ENCODE results near the gene EVPL. TPM values are rescaled to one million over a fixed set of nuclear protein-coding genes. Genes with fewer than 3 reads are reported as not detected.

The EVPL gene
- total RNA-seq, 2 experiments from 2014 or later, result 5.1 to 9.9 TPM

GRCh38 chr17:76036497-76037261 lies 9.6 kb upstream of the EVPL start:
- Histone ChIP-seq H3K9me2 (ENCODE audit: insufficient read depth, low read length) (no peaks in the 10 kb centered on the region), H4K20me1 (ENCODE audit: insufficient read depth, low read length) (no peaks in the 10 kb centered on the region), H2AFZ (ENCODE audit: low read length) (no peak overlapping the region), H3K9me3 (ENCODE audit: low read length) (no peaks in the 10 kb centered on the region), H3K4me2 (ENCODE audit: low read length) (no peak overlapping the region), H3K36me3 (ENCODE audit: insufficient read depth, low read length) (peaks cover 45% of the 10 kb centered on the region), H3K79me2 (ENCODE audit: insufficient read depth, low read depth, low read length) (no peaks in the 10 kb centered on the region), H3K4me3 (ENCODE audit: low read depth, low read length, poor library complexity, severe bottlenecking) (no peak overlapping the region), H3K27ac (ENCODE audit: low read depth, low read length, poor library complexity, severe bottlenecking) (no peak overlapping the region), H3K4me1 (ENCODE audit: insufficient read depth, low read length, poor library complexity, severe bottlenecking) (no peaks in the 10 kb centered on the region)
- no peak for TF ChIP-seq EZH2phosphoT487 (IDR thresholded peaks at IDR 0.05; ENCODE audit: borderline replicate concordance, low read depth, low read length)
- TF ChIP-seq, protein P1, sequence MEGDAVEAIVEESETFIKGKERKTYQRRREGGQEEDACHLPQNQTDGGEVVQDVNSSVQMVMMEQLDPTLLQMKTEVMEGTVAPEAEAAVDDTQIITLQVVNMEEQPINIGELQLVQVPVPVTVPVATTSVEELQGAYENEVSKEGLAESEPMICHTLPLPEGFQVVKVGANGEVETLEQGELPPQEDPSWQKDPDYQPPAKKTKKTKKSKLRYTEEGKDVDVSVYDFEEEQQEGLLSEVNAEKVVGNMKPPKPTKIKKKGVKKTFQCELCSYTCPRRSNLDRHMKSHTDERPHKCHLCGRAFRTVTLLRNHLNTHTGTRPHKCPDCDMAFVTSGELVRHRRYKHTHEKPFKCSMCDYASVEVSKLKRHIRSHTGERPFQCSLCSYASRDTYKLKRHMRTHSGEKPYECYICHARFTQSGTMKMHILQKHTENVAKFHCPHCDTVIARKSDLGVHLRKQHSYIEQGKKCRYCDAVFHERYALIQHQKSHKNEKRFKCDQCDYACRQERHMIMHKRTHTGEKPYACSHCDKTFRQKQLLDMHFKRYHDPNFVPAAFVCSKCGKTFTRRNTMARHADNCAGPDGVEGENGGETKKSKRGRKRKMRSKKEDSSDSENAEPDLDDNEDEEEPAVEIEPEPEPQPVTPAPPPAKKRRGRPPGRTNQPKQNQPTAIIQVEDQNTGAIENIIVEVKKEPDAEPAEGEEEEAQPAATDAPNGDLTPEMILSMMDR (conservative IDR thresholded peaks at IDR 0.05; ENCODE audit: low read length), result no peak
- no peak for DNase-seq (ENCODE audit: low spot score)
- BruUV-seq (replicated peaks), result no TSS peak
- ChIA-PET CTCF (ENCODE audit: unreplicated experiment) (no interaction called here), POLR2A (no interaction called here)
- intact Hi-C loops (cut with micrococcal nuclease; ENCODE audit: unreplicated experiment), result no loop called here

DNA sequence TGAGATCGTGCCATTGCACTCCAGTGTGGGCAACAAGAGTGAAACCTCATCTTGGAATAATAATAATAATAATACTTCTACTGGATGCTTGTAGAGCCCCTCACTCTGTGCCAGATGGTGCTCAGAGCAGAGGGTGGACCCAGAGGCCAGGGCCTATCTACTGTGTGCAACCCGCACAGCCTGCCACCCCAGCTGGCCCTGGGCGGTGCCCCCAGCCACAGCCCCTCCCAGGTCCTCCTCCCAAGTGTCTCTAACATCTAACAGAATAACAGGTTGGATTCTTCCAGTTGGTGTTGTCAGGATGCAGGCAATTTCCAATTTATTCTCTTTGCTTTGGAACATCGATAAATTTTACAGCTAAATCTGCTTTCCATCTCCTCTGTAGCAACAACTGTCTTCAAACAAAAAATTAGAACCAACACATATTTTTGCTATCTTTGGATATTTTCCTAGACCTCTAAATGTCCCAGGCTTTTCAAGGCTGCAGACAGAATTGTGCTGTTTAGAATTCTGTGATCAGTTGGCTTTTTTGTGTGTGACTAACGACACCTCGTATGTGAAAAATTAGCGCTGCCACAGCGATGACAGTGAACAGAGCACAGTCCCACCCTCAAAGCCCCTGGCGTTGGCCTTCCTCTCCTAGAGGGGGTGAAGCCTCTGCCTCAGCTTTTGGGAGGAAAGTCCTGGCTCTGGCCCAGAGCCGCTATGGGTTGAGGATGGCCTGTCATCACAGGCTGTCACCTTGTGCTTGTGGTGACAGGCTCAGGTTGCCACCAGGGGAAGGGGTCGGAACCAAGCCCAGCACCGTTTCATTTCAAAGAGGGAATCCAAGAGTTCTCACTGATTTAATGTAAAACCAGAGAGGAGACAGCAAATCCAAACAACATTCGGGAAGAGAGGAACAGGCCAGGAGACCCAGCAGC lies 7.6 kb upstream of the EVPL start:
- no peak overlapping the region for H2AFZ ChIP-seq (ENCODE audit: low read length)
- H3K36me3 ChIP-seq (ENCODE audit: insufficient read depth, low read length), result peaks cover 25% of the 10 kb centered on the region
- peaks cover 5% of the 10 kb centered on the region for H3K4me1 ChIP-seq (ENCODE audit: insufficient read depth, low read length, poor library complexity, severe bottlenecking)
- intact Hi-C loops (cut with micrococcal nuclease; ENCODE audit: unreplicated experiment), result no loop called here
- H4K20me1 ChIP-seq (ENCODE audit: insufficient read depth, low read length), result no peaks in the 10 kb centered on the region
- no peaks in the 10 kb centered on the region for H3K9me3 ChIP-seq (ENCODE audit: low read length)
- no peaks in the 10 kb centered on the region for H3K9me2 ChIP-seq (ENCODE audit: insufficient read depth, low read length)
- ChIA-PET POLR2A (no interaction called here), CTCF (ENCODE audit: unreplicated experiment) (interaction anchor here (1.6 kb wide), 1 partner anchor 12 kb away, joined by 8 read pairs; no protein-coding TSS in a partner anchor)
- no peak overlapping the region for H3K4me3 ChIP-seq (ENCODE audit: low read depth, low read length, poor library complexity, severe bottlenecking)
- DNase-seq (ENCODE audit: low spot score), result no peak
- no peak for TF ChIP-seq EZH2phosphoT487 (IDR thresholded peaks at IDR 0.05; ENCODE audit: borderline replicate concordance, low read depth, low read length)
- TF ChIP-seq, protein P1 (conservative IDR thresholded peaks at IDR 0.05; ENCODE audit: low read length), result no peak
- H3K27ac ChIP-seq (ENCODE audit: low read depth, low read length, poor library complexity, severe bottlenecking), result no peak overlapping the region
- no peaks in the 10 kb centered on the region for H3K79me2 ChIP-seq (ENCODE audit: insufficient read depth, low read depth, low read length)
- BruUV-seq (replicated peaks), result no TSS peak
- no peak overlapping the region for H3K4me2 ChIP-seq (ENCODE audit: low read length)

Data from OCI-LY7 (cell line).